ENCODE measurements around the gene FAM50B. TPM values are rescaled to one million over a fixed set of nuclear protein-coding genes. Genes with fewer than 3 reads are reported as not detected.
"Not testable (repeated sequence)": the region's sequence is repeated elsewhere in the genome, so short reads cannot be mapped to it uniquely, and the experiment has no call there.

The FAM50B gene
- total and polyA plus RNA-seq, 10 donors = 6.6 to 13.3 (median 9.0) TPM

GRCh38 chr6:3861424-3861823 is 12.3 kb downstream of the FAM50B start:
- no peak for DNase-seq
- Histone ChIP-seq H3K4me1 (no peaks in the 10 kb centered on the region), H3K36me3 (no peaks in the 10 kb centered on the region), H3K9me3 (peaks cover 0 to 27% (median 16%) of the 10 kb centered on the region in 8 donors), H3K27ac (no peak overlapping the region), H3K4me3 (no peak overlapping the region), H3K27me3 (replicated peaks in 1 of 7) (peaks cover 0 to 19% (median 3%) of the 10 kb centered on the region in 7 donors)
- intact Hi-C loops (cut with DNase I; ENCODE audit: low total_unique reads) = no loop called here
- 72 to 88% (median 87%) methylated on average over 4 of the region's 4 CpGs for WGBS, 5 donors
- TF ChIP-seq POLR2A (IDR thresholded peaks at IDR 0.05) = no peak
- TF ChIP-seq CTCF (IDR thresholded peaks at IDR 0.05 in 8 of 11, conservative IDR thresholded peaks at IDR 0.05 in 3 of 11) = no peak
- no peak for TF ChIP-seq POLR2AphosphoS5 (IDR thresholded peaks at IDR 0.05)

DNA sequence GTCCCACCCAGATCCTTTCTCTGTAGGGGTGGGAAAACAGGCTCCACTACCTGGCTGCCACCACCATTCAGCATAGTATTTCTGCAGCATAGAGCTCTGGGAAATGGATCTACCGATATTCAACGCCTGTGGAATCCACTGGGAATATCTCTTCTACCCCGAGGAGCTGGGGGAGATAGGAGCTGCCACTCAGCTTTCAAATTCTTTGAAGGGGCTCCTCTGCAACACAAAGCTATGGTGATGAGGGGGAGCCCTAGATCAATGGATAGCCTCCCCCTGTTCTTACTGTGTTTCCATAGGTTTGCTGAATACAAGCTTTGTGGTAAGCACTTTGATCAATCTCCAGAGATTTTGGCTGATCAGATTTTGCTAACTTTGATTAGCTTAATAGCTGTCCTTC is 12.9 kb downstream of the FAM50B start:
- Histone ChIP-seq H3K4me3 (no peak overlapping the region), H3K27me3 (replicated peaks in 1 of 7) (peaks cover 0 to 19% (median 3%) of the 10 kb centered on the region in 7 donors), H3K4me1 (no peaks in the 10 kb centered on the region), H3K9me3 (peaks cover 0 to 27% (median 16%) of the 10 kb centered on the region in 8 donors), H3K36me3 (no peaks in the 10 kb centered on the region), H3K27ac (no peak overlapping the region)
- TF ChIP-seq POLR2A (IDR thresholded peaks at IDR 0.05) (no peak), POLR2AphosphoS5 (IDR thresholded peaks at IDR 0.05) (no peak), CTCF (IDR thresholded peaks at IDR 0.05 in 8 of 11, conservative IDR thresholded peaks at IDR 0.05 in 3 of 11) (no peak)
- WGBS, 5 donors = 64 to 73% (median 71%) methylated on average over 3 of the region's 3 CpGs
- no peak for DNase-seq
- intact Hi-C loops (cut with DNase I; ENCODE audit: low total_unique reads) = no loop called here

- H3K4me3 ChIP-seq; H3K36me3 ChIP-seq; intact Hi-C loops (cut with DNase I; ENCODE audit: low total_unique reads); H3K4me1 ChIP-seq; DNase-seq; H3K27ac ChIP-seq: not testable (repeated sequence)
- H3K27me3 ChIP-seq (replicated peaks in 1 of 7) = peaks cover 0 to 25% (median 3%) of the 10 kb centered on the region in 7 donors
- 84 to 96% (median 93%) methylated on average over 2 to 5 of the region's 5 CpGs for WGBS, 5 donors
- peaks cover 0 to 27% (median 16%) of the 10 kb centered on the region in 8 donors for H3K9me3 ChIP-seq
These were observed 14.1 kb downstream of the FAM50B start for GRCh38 chr6:3863322-3863721.

- DNase-seq = no peak
- H3K36me3 ChIP-seq = no peaks in the 10 kb centered on the region
- H3K4me3 ChIP-seq = no peak overlapping the region
- 77 to 94% (median 89%) methylated on average over 3 of the region's 3 CpGs for WGBS, 5 donors
- no peak overlapping the region for H3K27ac ChIP-seq
- intact Hi-C loops (cut with DNase I; ENCODE audit: low total_unique reads) = no loop called here
- no peaks in the 10 kb centered on the region for H3K4me1 ChIP-seq
- peaks cover 0 to 14% (median 6%) of the 10 kb centered on the region in 8 donors for H3K9me3 ChIP-seq
- peaks cover 0 to 28% (median 3%) of the 10 kb centered on the region in 7 donors for H3K27me3 ChIP-seq (replicated peaks in 1 of 7)
- TF ChIP-seq POLR2AphosphoS5 (IDR thresholded peaks at IDR 0.05) (no peak), CTCF (IDR thresholded peaks at IDR 0.05 in 8 of 11, conservative IDR thresholded peaks at IDR 0.05 in 3 of 11) (no peak), POLR2A (IDR thresholded peaks at IDR 0.05) (no peak)
These were observed 16.3 kb downstream of the FAM50B start for GRCh38 chr6:3865463-3865862.

All from spleen (tissue), 11 donors.